H1 (cell line): ENCODE results near the gene ITGB5. TPM values are rescaled to one million over a fixed set of nuclear protein-coding genes. Genes with fewer than 3 reads are reported as not detected.

ENCODE experiments used
- ZNF274 ChIP-seq: IDR thresholded peaks from 2 replicates; pipeline ENCODE4 v1.7.0; 2012; ENCODE audit warnings: low read length, borderline replicate concordance; ENCODE audit errors: extremely low read depth
- polyA plus RNA-seq, 7 experiments: library from polyadenylated mRNA; depleted of rRNA in 3 of 7; stranded (reverse) in 5 of 7; unstranded in 2 of 7; fragments of >200 nt in 5 of 7; fragments of 200-250 nt in 2 of 7; gene quantifications; 1 replicate in 5 of 7; 2 replicates in 1 of 7; 4 replicates in 1 of 7; pipeline versions ENCODE4 v1.2.1 to v1.2.3, GENCODE V29; 2011 to 2013; ENCODE audit warnings: missing spikeins in 2 of 7, mixed read lengths in 2 of 7
- total RNA-seq: library from RNA; stranded (reverse); fragmentation: NEBNext Ultra II Directional; extraction: Animal tissue kit (Norgen Biotek cat#: 25700); gene quantifications from 2 replicates; pipeline ENCODE4 v1.2.1, GENCODE V29; 2021

The ITGB5 gene
- total and polyA plus RNA-seq, 2 of the 8 experiments (the other 6 are each of a cell fraction or from before 2014, with no cell fraction given), result 101 to 268 TPM

GRCh38 chr3:124767264-124767663 is 119.9 kb downstream of the ITGB5 start (continued):
- TF ChIP-seq ZNF274, result no peak
